GM12873 (cell line): ENCODE data around the gene DNHD1.

Source experiments
- CTCF ChIP-seq: IDR thresholded peaks from 2 replicates; pipeline ENCODE4 v1.5.1; 2012; ENCODE audit warnings: low read depth, mild to moderate bottlenecking, moderate library complexity, low read length, control low read depth; ENCODE audit not compliant: insufficient read depth; ENCODE audit errors: missing control alignments

The DNHD1 gene

GRCh38 chr11:6457581-6458320 lies 39.3 kb upstream of the DNHD1 start:
- TF ChIP-seq CTCF: no peak

- no peak for TF ChIP-seq CTCF
Observed at GRCh38 chr11:6458352-6459098, 38.6 kb upstream of the DNHD1 start.

GRCh38 chr11:6459099-6459450 lies 38.0 kb upstream of the DNHD1 start:
- no peak for TF ChIP-seq CTCF

GRCh38 chr11:6468712-6469495 lies 28.2 kb upstream of the DNHD1 start:
- no peak for TF ChIP-seq CTCF

GRCh38 chr11:6469599-6469998 lies 27.5 kb upstream of the DNHD1 start:
- TF ChIP-seq CTCF: no peak

- no peak for TF ChIP-seq CTCF
Observed at GRCh38 chr11:6472934-6473333, 24.1 kb upstream of the DNHD1 start.
